Measurements from ENCODE around the gene IL4R. TPM values are rescaled to one million over a fixed set of nuclear protein-coding genes. Genes with fewer than 3 reads are reported as not detected.

The IL4R gene
- total RNA-seq, 1 experiment from 2014 or later: 28.6 TPM

DNA sequence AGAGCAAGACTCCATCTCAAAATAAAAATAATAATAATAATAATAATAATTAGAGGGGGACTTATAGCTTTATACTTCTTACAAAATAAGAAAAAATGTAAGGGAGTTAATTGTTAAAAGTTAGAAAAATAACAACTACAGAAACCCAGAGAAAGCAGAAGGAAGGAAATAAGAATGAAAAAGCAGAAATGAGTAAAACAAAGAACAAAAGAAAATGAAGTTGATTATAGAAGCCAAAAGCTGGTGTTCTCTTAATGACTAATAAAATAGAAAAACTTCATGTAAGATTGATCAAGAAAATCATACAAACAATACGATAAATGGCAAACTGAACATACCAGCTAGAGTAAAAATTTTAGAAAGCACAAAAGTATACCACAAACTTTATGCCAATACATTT is 38.4 kb upstream of the IL4R start:
- Mint-ChIP-seq H3K36me3 (ENCODE audit: insufficient read depth in 1 of 3, low read depth in 3 of 3) (peaks cover 2 to 4% (median 3%) of the 10 kb centered on the region in 3 experiments; a peak in 3 of 7 replicates), H3K4me3 (no peak overlapping the region), H3K9me3 (peaks cover 3% of the 10 kb centered on the region in 2 experiments; a peak in 2 of 5 replicates), H3K27ac (no peak overlapping the region), H3K4me1 (peaks cover 7% of the 10 kb centered on the region in 2 experiments), H3K27me3 (ENCODE audit: low read depth) (no peaks in the 10 kb centered on the region; the same call in 1 of the 2 replicates)
- H3K9ac ChIP-seq (ENCODE audit: extremely low read depth, insufficient read length, low read length): no peak overlapping the region
- H2BK12ac ChIP-seq (ENCODE audit: insufficient read length, low read depth, low read length): no peak overlapping the region
- no peak overlapping the region for H2AFZ ChIP-seq (ENCODE audit: low read length)
- no peak overlapping the region for H2BK120ac ChIP-seq (ENCODE audit: low read depth, low read length, poor library complexity, severe bottlenecking)
- TF ChIP-seq, protein P1, sequence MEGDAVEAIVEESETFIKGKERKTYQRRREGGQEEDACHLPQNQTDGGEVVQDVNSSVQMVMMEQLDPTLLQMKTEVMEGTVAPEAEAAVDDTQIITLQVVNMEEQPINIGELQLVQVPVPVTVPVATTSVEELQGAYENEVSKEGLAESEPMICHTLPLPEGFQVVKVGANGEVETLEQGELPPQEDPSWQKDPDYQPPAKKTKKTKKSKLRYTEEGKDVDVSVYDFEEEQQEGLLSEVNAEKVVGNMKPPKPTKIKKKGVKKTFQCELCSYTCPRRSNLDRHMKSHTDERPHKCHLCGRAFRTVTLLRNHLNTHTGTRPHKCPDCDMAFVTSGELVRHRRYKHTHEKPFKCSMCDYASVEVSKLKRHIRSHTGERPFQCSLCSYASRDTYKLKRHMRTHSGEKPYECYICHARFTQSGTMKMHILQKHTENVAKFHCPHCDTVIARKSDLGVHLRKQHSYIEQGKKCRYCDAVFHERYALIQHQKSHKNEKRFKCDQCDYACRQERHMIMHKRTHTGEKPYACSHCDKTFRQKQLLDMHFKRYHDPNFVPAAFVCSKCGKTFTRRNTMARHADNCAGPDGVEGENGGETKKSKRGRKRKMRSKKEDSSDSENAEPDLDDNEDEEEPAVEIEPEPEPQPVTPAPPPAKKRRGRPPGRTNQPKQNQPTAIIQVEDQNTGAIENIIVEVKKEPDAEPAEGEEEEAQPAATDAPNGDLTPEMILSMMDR (conservative IDR thresholded peaks at IDR 0.05): no peak
- no CpG with 5 or more reads among the region's 1 CpG for WGBS (ENCODE audit: extremely low coverage, insufficient read length, low lambda C conversion rate)
- H4K5ac ChIP-seq (ENCODE audit: insufficient read length, low read depth, low read length): no peak overlapping the region
- DNase-seq: no peak
- H3K79me2 ChIP-seq (ENCODE audit: insufficient read depth, low read length): no peaks in the 10 kb centered on the region
- H3K9me3 ChIP-seq (ENCODE audit: control insufficient read depth, low read depth, low read length): no peaks in the 10 kb centered on the region
- H3K23me2 ChIP-seq (ENCODE audit: insufficient read length, low read depth, low read length, poor library complexity, severe bottlenecking): no peaks in the 10 kb centered on the region
- no peak overlapping the region for H3K4me2 ChIP-seq (ENCODE audit: insufficient read depth, insufficient read length, low read length)
- no peak overlapping the region for H2AK5ac ChIP-seq (ENCODE audit: insufficient read length, low read length)
- no peaks in the 10 kb centered on the region for H3K79me1 ChIP-seq (ENCODE audit: insufficient read depth, low read depth, low read length, poor library complexity, severe bottlenecking)
- no peak overlapping the region for H3T11ph ChIP-seq (ENCODE audit: low read length)
- no peaks in the 10 kb centered on the region for H4K20me1 ChIP-seq (ENCODE audit: control insufficient read depth, insufficient read depth, insufficient read length)
- no peak overlapping the region for H3K23ac ChIP-seq (ENCODE audit: insufficient read length, low read depth, low read length)
- H3K56ac ChIP-seq (ENCODE audit: insufficient read length, low read depth, low read length): no peak overlapping the region
- H2BK20ac ChIP-seq (ENCODE audit: low read depth, low read length, poor library complexity, severe bottlenecking): no peak overlapping the region
- H3K27ac ChIP-seq (ENCODE audit: insufficient read length, low read depth, low read length): no peak overlapping the region
- no peak overlapping the region for H2BK5ac ChIP-seq (ENCODE audit: insufficient read length, low read length)
- H3K18ac ChIP-seq (ENCODE audit: insufficient read length, low read depth, low read length): no peak overlapping the region
- no peak overlapping the region for H3K4ac ChIP-seq (ENCODE audit: low read depth, low read length)
- H3K4me1 ChIP-seq (ENCODE audit: insufficient read depth, low read length): no peaks in the 10 kb centered on the region; the same call in 1 of the 2 replicates
- H3K14ac ChIP-seq (ENCODE audit: insufficient read depth, low read length): no peak overlapping the region
- no peaks in the 10 kb centered on the region for H3K27me3 ChIP-seq (ENCODE audit: insufficient read depth, low read length)
- no peak overlapping the region for H4K8ac ChIP-seq (replicated peaks; ENCODE audit: insufficient read length, low read depth, low read length)
- no peak overlapping the region for H4K91ac ChIP-seq (ENCODE audit: insufficient read length, low read depth, low read length)
- H2BK15ac ChIP-seq (ENCODE audit: low read depth, low read length): no peak overlapping the region
